ENCODE data around the gene REEP3. TPM values are rescaled to one million over a fixed set of nuclear protein-coding genes. Genes with fewer than 3 reads are reported as not detected.

The REEP3 gene
- total RNA-seq, 1 donor from 2014 or later, result 36.7 TPM

GRCh38 chr10:63506554-63506953 is 14.6 kb upstream of the REEP3 start:
- H3K27ac Mint-ChIP-seq (ENCODE audit: unreplicated experiment), result no peak overlapping the region
- H3K9me3 Mint-ChIP-seq, result peaks cover 6% of the 10 kb centered on the region
- TF ChIP-seq, protein P1, sequence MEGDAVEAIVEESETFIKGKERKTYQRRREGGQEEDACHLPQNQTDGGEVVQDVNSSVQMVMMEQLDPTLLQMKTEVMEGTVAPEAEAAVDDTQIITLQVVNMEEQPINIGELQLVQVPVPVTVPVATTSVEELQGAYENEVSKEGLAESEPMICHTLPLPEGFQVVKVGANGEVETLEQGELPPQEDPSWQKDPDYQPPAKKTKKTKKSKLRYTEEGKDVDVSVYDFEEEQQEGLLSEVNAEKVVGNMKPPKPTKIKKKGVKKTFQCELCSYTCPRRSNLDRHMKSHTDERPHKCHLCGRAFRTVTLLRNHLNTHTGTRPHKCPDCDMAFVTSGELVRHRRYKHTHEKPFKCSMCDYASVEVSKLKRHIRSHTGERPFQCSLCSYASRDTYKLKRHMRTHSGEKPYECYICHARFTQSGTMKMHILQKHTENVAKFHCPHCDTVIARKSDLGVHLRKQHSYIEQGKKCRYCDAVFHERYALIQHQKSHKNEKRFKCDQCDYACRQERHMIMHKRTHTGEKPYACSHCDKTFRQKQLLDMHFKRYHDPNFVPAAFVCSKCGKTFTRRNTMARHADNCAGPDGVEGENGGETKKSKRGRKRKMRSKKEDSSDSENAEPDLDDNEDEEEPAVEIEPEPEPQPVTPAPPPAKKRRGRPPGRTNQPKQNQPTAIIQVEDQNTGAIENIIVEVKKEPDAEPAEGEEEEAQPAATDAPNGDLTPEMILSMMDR (conservative IDR thresholded peaks at IDR 0.05), result no peak
- peaks cover 35% of the 10 kb centered on the region for H3K4me1 Mint-ChIP-seq
- DNase-seq (ENCODE audit: low read depth, low spot score), result no peak
- no peak overlapping the region for H3K4me3 Mint-ChIP-seq
- peaks cover 10% of the 10 kb centered on the region for H3K36me3 Mint-ChIP-seq (ENCODE audit: low read depth)
- no peaks in the 10 kb centered on the region for H3K27me3 Mint-ChIP-seq (ENCODE audit: low read depth)

GRCh38 chr10:63515002-63515763 is 6.0 kb upstream of the REEP3 start:
- Mint-ChIP-seq H3K4me1 (peaks cover 34% of the 10 kb centered on the region), H3K27ac (ENCODE audit: unreplicated experiment) (no peak overlapping the region), H3K9me3 (peaks cover 10% of the 10 kb centered on the region), H3K27me3 (ENCODE audit: low read depth) (no peaks in the 10 kb centered on the region), H3K36me3 (ENCODE audit: low read depth) (peaks cover 47% of the 10 kb centered on the region), H3K4me3 (peak overlapping the region; percentile 47)
- no peak for DNase-seq (ENCODE audit: low read depth, low spot score)
- TF ChIP-seq, protein P1 (conservative IDR thresholded peaks at IDR 0.05), result no peak

GRCh38 chr10:63516207-63516606 is 5.0 kb upstream of the REEP3 start:
- Mint-ChIP-seq H3K36me3 (ENCODE audit: low read depth) (peaks cover 43% of the 10 kb centered on the region), H3K4me1 (peaks cover 40% of the 10 kb centered on the region), H3K9me3 (peaks cover 7% of the 10 kb centered on the region), H3K27me3 (ENCODE audit: low read depth) (no peaks in the 10 kb centered on the region), H3K4me3 (no peak overlapping the region), H3K27ac (ENCODE audit: unreplicated experiment) (no peak overlapping the region)
- TF ChIP-seq, protein P1 (conservative IDR thresholded peaks at IDR 0.05), result no peak
- no peak for DNase-seq (ENCODE audit: low read depth, low spot score)

GRCh38 chr10:63518690-63519288 is 2.4 kb upstream of the REEP3 start:
- TF ChIP-seq, protein P1 (conservative IDR thresholded peaks at IDR 0.05), result no peak
- Mint-ChIP-seq H3K27ac (ENCODE audit: unreplicated experiment) (no peak overlapping the region), H3K36me3 (ENCODE audit: low read depth) (peaks cover 26% of the 10 kb centered on the region), H3K4me3 (peak overlapping the region; percentile 89), H3K27me3 (ENCODE audit: low read depth) (no peaks in the 10 kb centered on the region), H3K9me3 (peaks cover 3% of the 10 kb centered on the region), H3K4me1 (peaks cover 60% of the 10 kb centered on the region)
- DNase-seq (ENCODE audit: low read depth, low spot score), result no peak

- peak overlapping the region; percentile 99 for H3K27ac Mint-ChIP-seq (ENCODE audit: unreplicated experiment)
- peaks cover 56% of the 10 kb centered on the region for H3K4me1 Mint-ChIP-seq
- H3K9me3 Mint-ChIP-seq, result peaks cover 3% of the 10 kb centered on the region
- DNase-seq (ENCODE audit: low read depth, low spot score), result peak; percentile 63
- H3K36me3 Mint-ChIP-seq (ENCODE audit: low read depth), result peaks cover 16% of the 10 kb centered on the region
- H3K4me3 Mint-ChIP-seq, result peak overlapping the region; percentile 97
- TF ChIP-seq, protein P1 (conservative IDR thresholded peaks at IDR 0.05), result no peak
- no peaks in the 10 kb centered on the region for H3K27me3 Mint-ChIP-seq (ENCODE audit: low read depth)
These were observed 445 bp downstream of the REEP3 start for GRCh38 chr10:63521416-63522276.

All from neural crest cell (in vitro differentiated cells).